DND-41 (cell line): Measurements from ENCODE around the gene TAP2.

Source experiments
- CTCF ChIP-seq: IDR thresholded peaks from 2 replicates; pipeline ENCODE4 v1.5.1; 2012; ENCODE audit warnings: borderline replicate concordance, low read length, moderate library complexity, mild to moderate bottlenecking; ENCODE audit not compliant: poor library complexity, severe bottlenecking; ENCODE audit errors: extremely low read depth
- EZH2 ChIP-seq: IDR thresholded peaks from 3 replicates; pipeline ENCODE4 v1.6.1; 2012; ENCODE audit warnings: borderline replicate concordance, low read depth, mild to moderate bottlenecking, moderate library complexity, low read length, inconsistent platforms; ENCODE audit not compliant: severe bottlenecking

GRCh38 chr6:32827025-32827424 lies 11.5 kb downstream of the TAP2 start:
- TF ChIP-seq CTCF (no peak), EZH2 (no peak)
